GM12878 (cell line): ENCODE data around the gene ZNF423. TPM values are rescaled to one million over a fixed set of nuclear protein-coding genes. Genes with fewer than 3 reads are reported as not detected.

Experiments used
- ATAC-seq: fragments of 200-7000 bp; cut with Tn5 transposase; 3 replicates; pipeline ENCODE4 v1.9.1; 2020; ENCODE audit warnings: mild to moderate bottlenecking, moderate library complexity
- BruUV-seq: library from RNA; stranded (reverse); fragments of 400-500 nt; replicated peaks from 2 replicates; lab custom pipeline; 2021; lab: Mats Ljungman, UMichigan
- CTCF ChIA-PET: fragments of 300-600 bp; sonication (Branson Sonifier 250); formaldehyde crosslinking; extraction: SDS; loops from one replicate; lab custom pipeline; 2021; ENCODE audit warnings: inconsistent platforms; lab: Yijun Ruan, JAX
- POLR2A ChIA-PET: fragments of 350-600 bp; formaldehyde crosslinking; extraction: SDS; loops from one replicate; lab custom pipeline; 2021; ENCODE audit warnings: inconsistent platforms; lab: Charles Lee
- RAD21 ChIA-PET: fragments of 300-600 bp; sonication (Branson Sonifier 250); formaldehyde crosslinking; loops from one replicate; lab custom pipeline; 2023; ENCODE audit warnings: antibody characterized with exemption; ENCODE audit not compliant: unreplicated experiment; lab: Charles Lee
- SMC1A ChIA-PET: fragments of 300-600 bp; sonication (Branson Sonifier 250); formaldehyde crosslinking; loops from one replicate; lab custom pipeline; 2023; ENCODE audit not compliant: unreplicated experiment, uncharacterized antibody; lab: Charles Lee
- DNase-seq: peaks from one replicate; pipeline ENCODE4 v3.0.0-alpha.2; 2011; ENCODE audit warnings: low read depth, low spot score
- FAIRE-seq: peaks from 3 replicates; lab custom pipeline; 2011; peaks lifted over from hg19 to GRCh38; lab: Jason Lieb, UNC
- H2AFZ ChIP-seq: 2 replicates; pipeline ENCODE4 v1.6.0; 2011; ENCODE audit warnings: low read depth, low read length, control low read depth; ENCODE audit not compliant: control insufficient read depth
- H3K27ac ChIP-seq: 2 replicates; pipeline ENCODE4 v1.5.1; 2011; ENCODE audit warnings: control low read depth; ENCODE audit not compliant: control insufficient read depth, insufficient read depth
- H3K27me3 ChIP-seq, 2 experiments: replicated peaks in 1 of 2; 2 replicates each; pipeline versions ENCODE4 v1.6.0 to v1.6.1; 2011; ENCODE audit warnings: low read length in 1 of 2; ENCODE audit not compliant: control insufficient read depth in 2 of 2, insufficient read depth in 2 of 2
- H3K36me3 ChIP-seq, 2 experiments: 2 replicates each; pipeline ENCODE4 v1.5.1; 2011; ENCODE audit warnings: low read length in 1 of 2; ENCODE audit not compliant: control insufficient read depth in 2 of 2, insufficient read depth in 2 of 2
- H3K4me1 ChIP-seq: 2 replicates; pipeline ENCODE4 v1.6.1; 2011; ENCODE audit warnings: mild to moderate bottlenecking, low read length, moderate library complexity, mixed read lengths; ENCODE audit not compliant: control insufficient read depth, insufficient read depth
- H3K4me2 ChIP-seq: 2 replicates; pipeline ENCODE4 v1.6.0; 2011; ENCODE audit warnings: control low read depth; ENCODE audit not compliant: control insufficient read depth, insufficient read depth
- H3K4me3 ChIP-seq: fragments of 200-600 bp; sonication (generic); 2 replicates; pipeline ENCODE4 v1.5.1; 2016
- H3K79me2 ChIP-seq: 2 replicates; pipeline ENCODE4 v1.6.0; 2011; ENCODE audit warnings: low read length; ENCODE audit not compliant: control insufficient read depth, insufficient read depth
- H3K9ac ChIP-seq: 2 replicates; pipeline ENCODE4 v1.8.0; 2011; ENCODE audit warnings: low read length, control low read depth, mixed read lengths; ENCODE audit not compliant: control insufficient read depth, insufficient read depth
- H3K9me3 ChIP-seq: replicated peaks from 3 replicates; pipeline ENCODE4 v1.5.1; 2011; ENCODE audit warnings: mild to moderate bottlenecking, low read length; ENCODE audit not compliant: control insufficient read depth, insufficient read depth
- H4K20me1 ChIP-seq: 2 replicates; pipeline ENCODE4 v1.6.0; 2011; ENCODE audit not compliant: control insufficient read depth, insufficient read depth
- CTCF ChIP-seq, 3 experiments: IDR thresholded peaks in 2 of 3; conservative IDR thresholded peaks in 1 of 3; 2 replicates each; pipeline ENCODE4 v1.5.1; 2011; ENCODE audit warnings: low read depth in 3 of 3, low read length in 3 of 3, mild to moderate bottlenecking in 3 of 3, control low read depth in 2 of 3, moderate library complexity in 2 of 3, inconsistent platforms in 1 of 3, mixed read lengths in 1 of 3; ENCODE audit not compliant: control insufficient read depth in 2 of 3, insufficient read depth in 1 of 3; ENCODE audit errors: extremely low read depth in 1 of 3
- MYC ChIP-seq: IDR thresholded peaks from 2 replicates; pipeline ENCODE4 v1.6.1; 2011; ENCODE audit warnings: mild to moderate bottlenecking, low read length, moderate library complexity, inconsistent platforms; ENCODE audit not compliant: insufficient read depth, insufficient replicate concordance, insufficient read length, severe bottlenecking
- SIN3A ChIP-seq: IDR thresholded peaks from 2 replicates; pipeline ENCODE4 v1.6.1; 2012; ENCODE audit warnings: low read depth, low read length, improper control_type of control experiment
- ZZZ3 ChIP-seq: IDR thresholded peaks from 2 replicates; pipeline ENCODE4 v1.6.1; 2011; ENCODE audit warnings: low read depth; ENCODE audit not compliant: control insufficient read depth, insufficient read length
- WGBS: methylation state at CpG from one replicate; pipeline ENCODE4 v1.1.6; 2016; ENCODE audit warnings: low lambda C conversion rate; ENCODE audit not compliant: insufficient replicate concordance, insufficient coverage; ENCODE audit errors: missing lambda C conversion rate; 5-methylcytosine and 5-hydroxymethylcytosine counted together
- in situ Hi-C: fragments of 300-500 bp; cut with MboI; formaldehyde crosslinking; loops from 9 replicates; pipeline ENCODE4 v1.14.3; 2018; ENCODE audit warnings: mixed read lengths
- intact Hi-C: fragments of 100-400 bp; cut with micrococcal nuclease; formaldehyde crosslinking; loops from one replicate; pipeline ENCODE4 v1.14.2; 2022; ENCODE audit not compliant: unreplicated experiment
- polyA plus RNA-seq, 11 experiments: library from polyadenylated mRNA; depleted of rRNA in 4 of 11; unstranded in 6 of 11; stranded (reverse) in 5 of 11; fragments of >200 nt; fragmentation: Nextera tagmentation in 4 of 11; fragmentation: Illumina TruSeq in 1 of 11; extraction: Ambion mirVana in 4 of 11; extraction: Trizol in 1 of 11; gene quantifications; 1 replicate in 1 of 11; 2 replicates in 10 of 11; pipeline versions ENCODE4 v1.2.1 to v1.2.3, GENCODE V29; 2011 to 2016; ENCODE audit warnings: inconsistent platforms in 2 of 11, missing spikeins in 2 of 11, low read depth in 1 of 11
- total RNA-seq, 4 experiments: library from RNA; depleted of rRNA in 3 of 4; stranded (reverse); fragments of >200 nt in 3 of 4; fragmentation: Illumina TruSeq in 1 of 4; extraction: Trizol in 1 of 4; gene quantifications; 2 replicates each; pipeline versions ENCODE4 v1.2.1 to v1.2.3, GENCODE V29; 2013 to 2021

Gene ZNF423
- total and polyA plus RNA-seq, 10 of the 15 experiments (the other 5 are each of a cell fraction or from before 2014, with no cell fraction given) = 0.03 to 0.64 (median 0.10) TPM

- H3K4me3 ChIP-seq = no peak overlapping the region
- TF ChIP-seq CTCF (IDR thresholded peaks at IDR 0.05 in 2 of 3, conservative IDR thresholded peaks at IDR 0.05 in 1 of 3; ENCODE audit: control insufficient read depth in 2 of 3, extremely low read depth in 1 of 3, insufficient read depth in 1 of 3, low read depth in 3 of 3, low read length in 3 of 3) (peak in 2 of 3 experiments; percentile 31 to 33; a peak in 5 of 6 replicates), SIN3A (no peak), ZZZ3 (no peak), MYC (no peak)
- RAD21 ChIA-PET = no interaction called here
- H4K20me1 ChIP-seq = no peaks in the 10 kb centered on the region
- no TSS peak for BruUV-seq
- ATAC-seq (peak; percentile 17; the same call in 1 of the 3 replicates), DNase-seq (no peak), FAIRE-seq (no peak)
- 44% methylated on average over 40 of the region's 40 CpGs for WGBS
- no peak overlapping the region for H3K4me2 ChIP-seq
- no peaks in the 10 kb centered on the region for H3K36me3 ChIP-seq
- intact Hi-C loops (no loop called here), in situ Hi-C loops (no loop called here)
- no peak overlapping the region for H2AFZ ChIP-seq
- POLR2A ChIA-PET = no interaction called here
- no peak overlapping the region for H3K27ac ChIP-seq
- H3K9ac ChIP-seq = no peak overlapping the region
- H3K4me1 ChIP-seq = peaks cover 15% of the 10 kb centered on the region
- no peaks in the 10 kb centered on the region for H3K79me2 ChIP-seq
- CTCF ChIA-PET = no interaction called here
- SMC1A ChIA-PET = no interaction called here
- no peaks in the 10 kb centered on the region for H3K27me3 ChIP-seq
- H3K9me3 ChIP-seq = no peaks in the 10 kb centered on the region
These were observed 390.9 kb downstream of the ZNF423 start for GRCh38 chr16:49464877-49465504.
